ENCODE data around the gene SENP7.
"Not testable (repeated sequence)": the region's sequence is repeated elsewhere in the genome, so short reads cannot be mapped to it uniquely, and the experiment has no call there.

SENP7 gene, protein sequence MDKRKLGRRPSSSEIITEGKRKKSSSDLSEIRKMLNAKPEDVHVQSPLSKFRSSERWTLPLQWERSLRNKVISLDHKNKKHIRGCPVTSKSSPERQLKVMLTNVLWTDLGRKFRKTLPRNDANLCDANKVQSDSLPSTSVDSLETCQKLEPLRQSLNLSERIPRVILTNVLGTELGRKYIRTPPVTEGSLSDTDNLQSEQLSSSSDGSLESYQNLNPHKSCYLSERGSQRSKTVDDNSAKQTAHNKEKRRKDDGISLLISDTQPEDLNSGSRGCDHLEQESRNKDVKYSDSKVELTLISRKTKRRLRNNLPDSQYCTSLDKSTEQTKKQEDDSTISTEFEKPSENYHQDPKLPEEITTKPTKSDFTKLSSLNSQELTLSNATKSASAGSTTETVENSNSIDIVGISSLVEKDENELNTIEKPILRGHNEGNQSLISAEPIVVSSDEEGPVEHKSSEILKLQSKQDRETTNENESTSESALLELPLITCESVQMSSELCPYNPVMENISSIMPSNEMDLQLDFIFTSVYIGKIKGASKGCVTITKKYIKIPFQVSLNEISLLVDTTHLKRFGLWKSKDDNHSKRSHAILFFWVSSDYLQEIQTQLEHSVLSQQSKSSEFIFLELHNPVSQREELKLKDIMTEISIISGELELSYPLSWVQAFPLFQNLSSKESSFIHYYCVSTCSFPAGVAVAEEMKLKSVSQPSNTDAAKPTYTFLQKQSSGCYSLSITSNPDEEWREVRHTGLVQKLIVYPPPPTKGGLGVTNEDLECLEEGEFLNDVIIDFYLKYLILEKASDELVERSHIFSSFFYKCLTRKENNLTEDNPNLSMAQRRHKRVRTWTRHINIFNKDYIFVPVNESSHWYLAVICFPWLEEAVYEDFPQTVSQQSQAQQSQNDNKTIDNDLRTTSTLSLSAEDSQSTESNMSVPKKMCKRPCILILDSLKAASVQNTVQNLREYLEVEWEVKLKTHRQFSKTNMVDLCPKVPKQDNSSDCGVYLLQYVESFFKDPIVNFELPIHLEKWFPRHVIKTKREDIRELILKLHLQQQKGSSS

GRCh38 chr3:101512646-101513418, at the start of gene SENP7:
Gene SENP7, minus strand, starts transcription at chr3:101513212. Its CDS starts 82 bp downstream, at chr3:101513130.
- H3K36me3 ChIP-seq (ENCODE audit: control insufficient read depth, insufficient read depth, low read length) = no peaks in the 10 kb centered on the region
- no peaks in the 10 kb centered on the region for H3K27me3 ChIP-seq (ENCODE audit: control insufficient read depth, insufficient read depth, low read length)
- H3K27ac ChIP-seq (ENCODE audit: low read depth, low read length) = peak within 1 kb of the TSS; percentile 95
- no peaks in the 10 kb centered on the region for H3K4me1 ChIP-seq (ENCODE audit: control insufficient read depth, insufficient read depth, low read length)
- peak within 1 kb of the TSS; percentile 97 for H3K4me3 ChIP-seq (ENCODE audit: low read length)
- H3K9ac ChIP-seq (ENCODE audit: low read length) = peak within 1 kb of the TSS; percentile 89

- Histone ChIP-seq H3K4me1 (ENCODE audit: control insufficient read depth, insufficient read depth, low read length) (no peaks in the 10 kb centered on the region), H3K27me3 (ENCODE audit: control insufficient read depth, insufficient read depth, low read length) (no peaks in the 10 kb centered on the region), H3K36me3 (ENCODE audit: control insufficient read depth, insufficient read depth, low read length) (peaks cover 6% of the 10 kb centered on the region), H3K4me3 (ENCODE audit: low read length) (peak within 1 kb of the TSS; percentile 89), H3K9ac (ENCODE audit: low read length) (peak within 1 kb of the TSS; percentile 77), H3K27ac (ENCODE audit: low read depth, low read length) (peak within 1 kb of the TSS; percentile 90)
These were observed 48.8 kb upstream of the SENP7 start, which contains the start of gene TRMT10C for GRCh38 chr3:101561630-101562328. Gene TRMT10C, plus strand, starts transcription at chr3:101561868. Its CDS starts 2,914 bp downstream, at chr3:101564782.

GRCh38 chr3:101556064-101556463, 43.1 kb upstream of the SENP7 start:
- no peaks in the 10 kb centered on the region for H3K4me1 ChIP-seq (ENCODE audit: control insufficient read depth, insufficient read depth, low read length)
- H3K4me3 ChIP-seq (ENCODE audit: low read length) = no peak overlapping the region
- H3K27me3 ChIP-seq (ENCODE audit: control insufficient read depth, insufficient read depth, low read length) = no peaks in the 10 kb centered on the region
- no peaks in the 10 kb centered on the region for H3K36me3 ChIP-seq (ENCODE audit: control insufficient read depth, insufficient read depth, low read length)
- no peak overlapping the region for H3K27ac ChIP-seq (ENCODE audit: low read depth, low read length)
- H3K9ac ChIP-seq (ENCODE audit: low read length) = no peak overlapping the region

GRCh38 chr3:101553381-101553780, 40.4 kb upstream of the SENP7 start:
- not testable (repeated sequence) for H3K27me3 ChIP-seq (ENCODE audit: control insufficient read depth, insufficient read depth, low read length); H3K4me1 ChIP-seq (ENCODE audit: control insufficient read depth, insufficient read depth, low read length); H3K27ac ChIP-seq (ENCODE audit: low read depth, low read length)

DNA sequence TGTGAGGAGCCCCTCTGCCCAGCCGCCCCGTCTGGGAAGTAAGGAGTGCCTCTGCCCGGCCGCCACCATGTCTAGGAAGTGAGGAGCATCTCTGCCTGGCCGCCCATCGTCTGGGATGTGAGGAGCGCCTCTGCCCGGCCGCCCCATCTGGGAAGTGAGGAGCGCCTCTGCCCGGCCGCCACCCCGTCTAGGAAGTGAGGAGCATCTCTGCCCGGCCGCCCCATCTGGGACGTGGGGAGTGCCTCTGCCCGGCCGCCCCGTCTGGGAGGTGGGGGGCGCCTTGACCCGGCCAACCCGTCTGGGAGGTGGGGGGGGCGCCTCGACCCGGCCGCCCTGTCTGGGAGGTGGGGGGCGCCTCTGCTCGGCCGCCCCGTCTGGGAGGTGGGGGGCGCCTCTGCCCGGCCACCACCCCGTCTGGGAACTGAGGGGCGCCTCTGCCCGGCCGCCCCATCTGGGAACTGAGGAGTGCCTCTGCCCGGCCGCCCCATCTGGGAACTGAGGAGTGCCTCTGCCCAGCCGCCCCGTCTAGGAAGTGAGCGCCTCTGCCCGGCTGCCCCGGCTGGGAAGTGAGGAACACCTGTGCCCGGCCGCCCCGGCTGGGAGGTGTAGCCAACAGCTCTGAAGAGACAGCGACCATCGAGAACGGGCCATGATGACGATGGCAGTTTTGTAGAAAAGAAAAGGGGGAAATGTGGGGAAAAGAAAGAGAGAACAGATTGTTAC, 38.5 kb upstream of the SENP7 start:
- not testable (repeated sequence) for H3K4me3 ChIP-seq (ENCODE audit: low read length); H3K36me3 ChIP-seq (ENCODE audit: control insufficient read depth, insufficient read depth, low read length); H3K4me1 ChIP-seq (ENCODE audit: control insufficient read depth, insufficient read depth, low read length); H3K9ac ChIP-seq (ENCODE audit: low read length); H3K27ac ChIP-seq (ENCODE audit: low read depth, low read length); H3K27me3 ChIP-seq (ENCODE audit: control insufficient read depth, insufficient read depth, low read length)

More at GRCh38 chr3:101553381-101553780, 40.4 kb upstream of the SENP7 start:
- not testable (repeated sequence) for H3K36me3 ChIP-seq (ENCODE audit: control insufficient read depth, insufficient read depth, low read length); H3K4me3 ChIP-seq (ENCODE audit: low read length); H3K9ac ChIP-seq (ENCODE audit: low read length)

DNA sequence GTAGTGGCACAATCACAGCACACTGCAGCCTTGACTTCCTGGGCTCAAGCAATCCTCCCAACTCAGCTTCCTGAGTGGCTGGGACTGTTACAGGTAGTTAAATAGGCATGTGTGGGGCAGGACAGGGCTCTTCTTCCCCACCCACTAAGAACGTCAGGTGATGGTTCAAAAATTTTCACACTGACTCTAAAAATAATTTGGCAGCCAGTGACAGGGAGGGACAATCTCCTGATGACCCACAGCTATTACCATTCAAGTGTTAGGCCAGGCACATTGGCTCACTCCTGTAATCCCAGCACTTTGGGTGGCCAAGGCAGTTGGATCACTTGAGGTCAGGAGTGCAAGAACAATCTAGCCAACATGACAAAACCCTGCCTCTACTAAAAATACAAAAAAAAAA, 36.5 kb upstream of the SENP7 start:
- H3K4me3 ChIP-seq (ENCODE audit: low read length) = no peak overlapping the region
- H3K36me3 ChIP-seq (ENCODE audit: control insufficient read depth, insufficient read depth, low read length) = no peaks in the 10 kb centered on the region
- H3K27ac ChIP-seq (ENCODE audit: low read depth, low read length) = no peak overlapping the region
- H3K4me1 ChIP-seq (ENCODE audit: control insufficient read depth, insufficient read depth, low read length) = no peaks in the 10 kb centered on the region
- H3K27me3 ChIP-seq (ENCODE audit: control insufficient read depth, insufficient read depth, low read length) = no peaks in the 10 kb centered on the region
- H3K9ac ChIP-seq (ENCODE audit: low read length) = no peak overlapping the region

GRCh38 chr3:101548527-101549105, 35.6 kb upstream of the SENP7 start:
- Histone ChIP-seq H3K27me3 (ENCODE audit: control insufficient read depth, insufficient read depth, low read length) (no peaks in the 10 kb centered on the region), H3K27ac (ENCODE audit: low read depth, low read length) (no peak overlapping the region), H3K36me3 (ENCODE audit: control insufficient read depth, insufficient read depth, low read length) (no peaks in the 10 kb centered on the region), H3K9ac (ENCODE audit: low read length) (no peak overlapping the region), H3K4me3 (ENCODE audit: low read length) (no peak overlapping the region), H3K4me1 (ENCODE audit: control insufficient read depth, insufficient read depth, low read length) (no peaks in the 10 kb centered on the region)

GRCh38 chr3:101544161-101544850, 31.3 kb upstream of the SENP7 start:
- H3K4me1 ChIP-seq (ENCODE audit: control insufficient read depth, insufficient read depth, low read length) = no peaks in the 10 kb centered on the region
- no peak overlapping the region for H3K9ac ChIP-seq (ENCODE audit: low read length)
- H3K27me3 ChIP-seq (ENCODE audit: control insufficient read depth, insufficient read depth, low read length) = no peaks in the 10 kb centered on the region
- H3K4me3 ChIP-seq (ENCODE audit: low read length) = no peak overlapping the region
- H3K36me3 ChIP-seq (ENCODE audit: control insufficient read depth, insufficient read depth, low read length) = no peaks in the 10 kb centered on the region
- H3K27ac ChIP-seq (ENCODE audit: low read depth, low read length) = no peak overlapping the region

DNA sequence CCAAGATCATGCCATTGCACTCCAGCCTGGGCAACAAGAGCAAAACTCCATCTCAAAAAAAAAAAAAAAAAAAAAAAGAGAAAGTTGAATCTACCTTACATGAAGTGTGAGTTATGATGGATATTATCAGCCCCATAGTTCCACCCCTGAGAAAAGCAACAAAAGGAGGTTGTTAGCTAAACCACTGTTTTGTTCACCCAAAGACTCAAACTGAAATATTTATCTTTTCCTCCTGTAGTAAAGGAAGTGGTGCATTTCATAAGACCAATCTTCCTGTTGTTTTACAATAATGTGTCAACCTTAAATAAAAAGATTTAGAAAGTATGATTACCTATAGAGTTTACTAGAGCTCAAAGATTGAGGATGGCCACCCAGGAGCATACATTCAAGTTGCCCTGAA, 29.9 kb upstream of the SENP7 start:
- no peaks in the 10 kb centered on the region for H3K36me3 ChIP-seq (ENCODE audit: control insufficient read depth, insufficient read depth, low read length)
- H3K9ac ChIP-seq (ENCODE audit: low read length) = no peak overlapping the region
- no peaks in the 10 kb centered on the region for H3K27me3 ChIP-seq (ENCODE audit: control insufficient read depth, insufficient read depth, low read length)
- no peak overlapping the region for H3K4me3 ChIP-seq (ENCODE audit: low read length)
- no peak overlapping the region for H3K27ac ChIP-seq (ENCODE audit: low read depth, low read length)
- no peaks in the 10 kb centered on the region for H3K4me1 ChIP-seq (ENCODE audit: control insufficient read depth, insufficient read depth, low read length)

DNA sequence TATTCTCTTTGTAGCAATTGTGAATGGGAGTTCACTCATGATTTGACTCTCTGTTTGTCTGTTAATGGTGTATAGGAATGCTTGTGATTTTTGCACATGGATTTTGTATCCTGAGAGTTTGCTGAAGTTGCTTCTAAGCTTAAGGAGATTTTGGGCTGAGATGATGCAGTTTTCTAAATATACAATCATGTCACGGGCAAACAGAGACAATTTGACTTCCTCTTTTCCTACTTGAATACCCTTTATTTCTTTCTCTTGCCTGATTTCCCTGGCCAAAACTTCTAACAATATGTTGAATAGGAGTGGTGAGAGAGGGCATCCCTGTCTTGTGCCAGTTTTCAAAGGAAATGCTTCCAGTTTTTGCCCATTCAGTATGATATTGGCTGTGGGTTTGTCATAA, 23.9 kb upstream of the SENP7 start:
- not testable (repeated sequence) for H3K9ac ChIP-seq (ENCODE audit: low read length); H3K27ac ChIP-seq (ENCODE audit: low read depth, low read length); H3K4me3 ChIP-seq (ENCODE audit: low read length); H3K4me1 ChIP-seq (ENCODE audit: control insufficient read depth, insufficient read depth, low read length); H3K36me3 ChIP-seq (ENCODE audit: control insufficient read depth, insufficient read depth, low read length); H3K27me3 ChIP-seq (ENCODE audit: control insufficient read depth, insufficient read depth, low read length)

Data from rectal smooth muscle tissue (tissue), 1 donor.